ENCODE data around the gene C1QTNF2.

C1QTNF2 gene

GRCh38 chr5:160363660-160364395 lies 6.6 kb downstream of the C1QTNF2 start:
- Mint-ChIP-seq H3K4me3 (no peak overlapping the region), H3K27ac (no peak overlapping the region), H3K4me1 (ENCODE audit: low read depth in 2 of 2) (no peaks in the 10 kb centered on the region), H3K36me3 (ENCODE audit: insufficient read depth) (no peaks in the 10 kb centered on the region), H3K9me3 (no peaks in the 10 kb centered on the region), H3K27me3 (peaks cover 55 to 81% of the 10 kb centered on the region in 2 donors)
- no peak for ATAC-seq (replicated peaks)
- DNase-seq = no peak

- H3K27ac Mint-ChIP-seq = no peak overlapping the region
- no peaks in the 10 kb centered on the region for H3K9me3 Mint-ChIP-seq
- H3K27me3 Mint-ChIP-seq = peaks cover 49 to 75% of the 10 kb centered on the region in 2 donors
- DNase-seq (no peak), ATAC-seq (replicated peaks) (no peak)
- no peaks in the 10 kb centered on the region for H3K4me1 Mint-ChIP-seq (ENCODE audit: low read depth in 2 of 2)
- H3K4me3 Mint-ChIP-seq = no peak overlapping the region
- no peaks in the 10 kb centered on the region for H3K36me3 Mint-ChIP-seq (ENCODE audit: insufficient read depth)
Observed at GRCh38 chr5:160363211-160363610, 7.2 kb downstream of the C1QTNF2 start.

- Mint-ChIP-seq H3K4me1 (ENCODE audit: low read depth in 2 of 2) (no peaks in the 10 kb centered on the region), H3K4me3 (no peak overlapping the region), H3K27ac (no peak overlapping the region), H3K36me3 (ENCODE audit: insufficient read depth) (no peaks in the 10 kb centered on the region), H3K9me3 (no peaks in the 10 kb centered on the region), H3K27me3 (peaks cover 43 to 70% of the 10 kb centered on the region in 2 donors)
- no peak for ATAC-seq (replicated peaks)
- DNase-seq = no peak
Observed at GRCh38 chr5:160361624-160362228, 8.7 kb downstream of the C1QTNF2 start.

GRCh38 chr5:160360310-160360709 lies 10.1 kb downstream of the C1QTNF2 start:
- DNase-seq = no peak
- no peak for ATAC-seq (replicated peaks)
- H3K27me3 Mint-ChIP-seq = peaks cover 42 to 62% of the 10 kb centered on the region in 2 donors
- no peaks in the 10 kb centered on the region for H3K36me3 Mint-ChIP-seq (ENCODE audit: insufficient read depth)
- no peaks in the 10 kb centered on the region for H3K4me1 Mint-ChIP-seq (ENCODE audit: low read depth in 2 of 2)
- no peak overlapping the region for H3K4me3 Mint-ChIP-seq
- H3K9me3 Mint-ChIP-seq = no peaks in the 10 kb centered on the region
- peak overlapping the region in 1 of 2 donors; percentile 2 for H3K27ac Mint-ChIP-seq

GRCh38 chr5:160359816-160360215 lies 10.6 kb downstream of the C1QTNF2 start:
- Mint-ChIP-seq H3K27me3 (peaks cover 37 to 60% of the 10 kb centered on the region in 2 donors), H3K36me3 (ENCODE audit: insufficient read depth) (no peaks in the 10 kb centered on the region), H3K27ac (peak overlapping the region in 1 of 2 donors; percentile 2), H3K9me3 (no peaks in the 10 kb centered on the region), H3K4me1 (ENCODE audit: low read depth in 2 of 2) (no peaks in the 10 kb centered on the region), H3K4me3 (no peak overlapping the region)
- DNase-seq = no peak
- ATAC-seq (replicated peaks) = no peak

GRCh38 chr5:160359242-160359641 lies 11.2 kb downstream of the C1QTNF2 start:
- DNase-seq = no peak
- H3K27ac Mint-ChIP-seq = no peak overlapping the region
- no peak for ATAC-seq (replicated peaks)
- H3K4me3 Mint-ChIP-seq = no peak overlapping the region
- H3K27me3 Mint-ChIP-seq = peaks cover 36 to 54% of the 10 kb centered on the region in 2 donors
- no peaks in the 10 kb centered on the region for H3K36me3 Mint-ChIP-seq (ENCODE audit: insufficient read depth)
- no peaks in the 10 kb centered on the region for H3K4me1 Mint-ChIP-seq (ENCODE audit: low read depth in 2 of 2)
- no peaks in the 10 kb centered on the region for H3K9me3 Mint-ChIP-seq

- Mint-ChIP-seq H3K27ac (no peak overlapping the region), H3K36me3 (ENCODE audit: insufficient read depth) (no peaks in the 10 kb centered on the region), H3K27me3 (peaks cover 30 to 43% of the 10 kb centered on the region in 2 donors), H3K4me1 (ENCODE audit: low read depth in 2 of 2) (no peaks in the 10 kb centered on the region), H3K4me3 (no peak overlapping the region), H3K9me3 (no peaks in the 10 kb centered on the region)
- no peak for ATAC-seq (replicated peaks)
- no peak for DNase-seq
Observed at GRCh38 chr5:160357861-160358411, 12.5 kb downstream of the C1QTNF2 start.

GRCh38 chr5:160357394-160357793 lies 13.0 kb downstream of the C1QTNF2 start:
- no peak overlapping the region for H3K27ac Mint-ChIP-seq
- no peaks in the 10 kb centered on the region for H3K4me1 Mint-ChIP-seq (ENCODE audit: low read depth in 2 of 2)
- no peak for DNase-seq
- no peak overlapping the region for H3K4me3 Mint-ChIP-seq
- H3K9me3 Mint-ChIP-seq = no peaks in the 10 kb centered on the region
- ATAC-seq (replicated peaks) = no peak
- H3K36me3 Mint-ChIP-seq (ENCODE audit: insufficient read depth) = no peaks in the 10 kb centered on the region
- peaks cover 30 to 42% of the 10 kb centered on the region in 2 donors for H3K27me3 Mint-ChIP-seq

- no peak for ATAC-seq (replicated peaks)
- DNase-seq = no peak
- no peak overlapping the region for H3K4me3 Mint-ChIP-seq
- H3K4me1 Mint-ChIP-seq (ENCODE audit: low read depth in 2 of 2) = no peaks in the 10 kb centered on the region
- no peaks in the 10 kb centered on the region for H3K36me3 Mint-ChIP-seq (ENCODE audit: insufficient read depth)
- H3K27me3 Mint-ChIP-seq = peaks cover 23 to 36% of the 10 kb centered on the region in 2 donors
- H3K27ac Mint-ChIP-seq = no peak overlapping the region
- H3K9me3 Mint-ChIP-seq = no peaks in the 10 kb centered on the region
Observed at GRCh38 chr5:160356550-160357347, 13.7 kb downstream of the C1QTNF2 start.

- H3K36me3 Mint-ChIP-seq (ENCODE audit: insufficient read depth) = no peaks in the 10 kb centered on the region
- H3K27me3 Mint-ChIP-seq = peaks cover 13 to 17% of the 10 kb centered on the region in 2 donors
- H3K4me3 Mint-ChIP-seq = no peak overlapping the region
- H3K27ac Mint-ChIP-seq = no peak overlapping the region
- H3K9me3 Mint-ChIP-seq = no peaks in the 10 kb centered on the region
- ATAC-seq (replicated peaks) (no peak), DNase-seq (no peak)
- H3K4me1 Mint-ChIP-seq (ENCODE audit: low read depth in 2 of 2) = no peaks in the 10 kb centered on the region
Observed at GRCh38 chr5:160354666-160355065, 15.8 kb downstream of the C1QTNF2 start.

GRCh38 chr5:160353379-160353778 lies 17.0 kb downstream of the C1QTNF2 start:
- DNase-seq (no peak), ATAC-seq (replicated peaks) (no peak)
- Mint-ChIP-seq H3K36me3 (ENCODE audit: insufficient read depth) (no peaks in the 10 kb centered on the region), H3K9me3 (no peaks in the 10 kb centered on the region), H3K4me1 (ENCODE audit: low read depth in 2 of 2) (no peaks in the 10 kb centered on the region), H3K27me3 (peaks cover 13 to 17% of the 10 kb centered on the region in 2 donors), H3K4me3 (no peak overlapping the region), H3K27ac (no peak overlapping the region)

GRCh38 chr5:160352308-160352707 lies 18.1 kb downstream of the C1QTNF2 start:
- ATAC-seq (replicated peaks) (no peak), DNase-seq (no peak)
- Mint-ChIP-seq H3K4me1 (ENCODE audit: low read depth in 2 of 2) (no peaks in the 10 kb centered on the region), H3K9me3 (no peaks in the 10 kb centered on the region), H3K4me3 (no peak overlapping the region), H3K36me3 (ENCODE audit: insufficient read depth) (no peaks in the 10 kb centered on the region), H3K27me3 (peaks cover 11 to 14% of the 10 kb centered on the region in 2 donors), H3K27ac (no peak overlapping the region)

- no peak overlapping the region for H3K4me3 Mint-ChIP-seq
- H3K27me3 Mint-ChIP-seq = peaks cover 0 to 6% of the 10 kb centered on the region in 2 donors
- no peak for ATAC-seq (replicated peaks)
- no peaks in the 10 kb centered on the region for H3K9me3 Mint-ChIP-seq
- no peaks in the 10 kb centered on the region for H3K36me3 Mint-ChIP-seq (ENCODE audit: insufficient read depth)
- H3K27ac Mint-ChIP-seq = no peak overlapping the region
- DNase-seq = no peak
- H3K4me1 Mint-ChIP-seq (ENCODE audit: low read depth in 2 of 2) = no peaks in the 10 kb centered on the region
Observed at GRCh38 chr5:160349935-160350303, 20.5 kb downstream of the C1QTNF2 start.

Data from effector memory CD8-positive, alpha-beta T cell (primary cell).